ENCODE results near the gene MTHFD1L. TPM values are rescaled to one million over a fixed set of nuclear protein-coding genes. Genes with fewer than 3 reads are reported as not detected.
"Not testable (repeated sequence)": the region's sequence is repeated elsewhere in the genome, so short reads cannot be mapped to it uniquely, and the experiment has no call there.

MTHFD1L gene
- total RNA-seq, 1 donor = 68.7 TPM

DNA sequence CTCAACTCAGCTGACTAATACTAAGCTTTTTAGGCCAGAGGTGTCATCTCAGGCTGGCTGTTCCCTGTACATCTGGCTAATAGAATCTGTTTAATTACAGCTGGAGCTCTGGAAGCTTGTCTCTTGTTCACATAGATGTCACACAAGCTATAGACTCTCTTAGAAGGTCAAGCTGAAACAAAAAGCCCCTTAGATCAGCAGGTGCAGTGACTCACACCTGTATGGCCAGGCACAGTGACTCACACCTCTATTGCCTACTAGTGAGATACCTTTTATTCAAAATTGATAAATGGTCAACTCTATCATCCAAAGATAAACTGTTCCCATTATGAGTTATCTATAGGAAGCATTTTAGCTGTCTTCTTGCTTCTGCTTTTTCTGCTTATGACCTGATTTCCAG is 29.9 kb upstream of the MTHFD1L start:
- no peak for DNase-seq (ENCODE audit: low read depth)
- TF ChIP-seq, protein P1, sequence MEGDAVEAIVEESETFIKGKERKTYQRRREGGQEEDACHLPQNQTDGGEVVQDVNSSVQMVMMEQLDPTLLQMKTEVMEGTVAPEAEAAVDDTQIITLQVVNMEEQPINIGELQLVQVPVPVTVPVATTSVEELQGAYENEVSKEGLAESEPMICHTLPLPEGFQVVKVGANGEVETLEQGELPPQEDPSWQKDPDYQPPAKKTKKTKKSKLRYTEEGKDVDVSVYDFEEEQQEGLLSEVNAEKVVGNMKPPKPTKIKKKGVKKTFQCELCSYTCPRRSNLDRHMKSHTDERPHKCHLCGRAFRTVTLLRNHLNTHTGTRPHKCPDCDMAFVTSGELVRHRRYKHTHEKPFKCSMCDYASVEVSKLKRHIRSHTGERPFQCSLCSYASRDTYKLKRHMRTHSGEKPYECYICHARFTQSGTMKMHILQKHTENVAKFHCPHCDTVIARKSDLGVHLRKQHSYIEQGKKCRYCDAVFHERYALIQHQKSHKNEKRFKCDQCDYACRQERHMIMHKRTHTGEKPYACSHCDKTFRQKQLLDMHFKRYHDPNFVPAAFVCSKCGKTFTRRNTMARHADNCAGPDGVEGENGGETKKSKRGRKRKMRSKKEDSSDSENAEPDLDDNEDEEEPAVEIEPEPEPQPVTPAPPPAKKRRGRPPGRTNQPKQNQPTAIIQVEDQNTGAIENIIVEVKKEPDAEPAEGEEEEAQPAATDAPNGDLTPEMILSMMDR (IDR thresholded peaks at IDR 0.05; ENCODE audit: insufficient read depth, low read length) = no peak
- no peak overlapping the region for H3K4me3 ChIP-seq (ENCODE audit: low read depth, low read length)

DNA sequence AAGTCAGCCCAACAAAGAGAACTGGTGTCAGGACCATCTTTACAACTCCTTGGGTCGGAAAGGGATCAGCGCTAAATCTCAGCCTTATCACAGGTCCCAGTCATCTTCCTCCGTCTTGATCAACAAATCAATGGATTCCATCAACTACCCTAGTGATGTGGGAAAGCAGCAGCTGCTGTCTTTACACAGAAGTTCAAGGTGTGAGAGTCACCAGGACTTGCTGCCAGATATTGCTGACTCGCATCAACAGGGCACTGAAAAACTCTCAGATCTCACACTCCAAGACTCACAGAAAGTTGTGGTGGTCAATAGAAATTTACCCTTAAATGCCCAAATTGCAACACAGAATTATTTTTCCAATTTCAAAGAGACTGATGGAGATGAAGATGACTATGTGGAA is 25.3 kb upstream of the MTHFD1L start:
- no peak for DNase-seq (ENCODE audit: low read depth)
- H3K4me3 ChIP-seq (ENCODE audit: low read depth, low read length) = no peak overlapping the region
- TF ChIP-seq, protein P1 (IDR thresholded peaks at IDR 0.05; ENCODE audit: insufficient read depth, low read length) = no peak

DNA sequence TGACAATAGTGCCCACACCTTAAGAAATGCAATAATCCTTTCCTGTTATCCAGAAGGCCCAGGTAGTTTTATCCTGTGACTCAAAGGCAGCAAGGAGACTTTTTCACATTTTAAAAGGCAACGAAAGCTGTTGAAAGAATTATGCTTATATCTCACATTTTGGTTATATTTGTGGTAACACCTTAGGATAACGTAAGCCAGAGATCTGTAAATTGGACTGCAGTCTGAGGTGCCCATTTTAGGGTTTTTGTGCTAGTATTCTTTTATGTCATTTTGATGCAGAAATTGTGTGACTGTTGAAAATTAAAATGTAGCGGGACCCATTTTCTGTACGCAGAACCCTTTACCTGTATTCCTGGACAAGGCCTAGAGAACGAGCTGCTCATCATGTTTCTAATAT is 24.3 kb upstream of the MTHFD1L start:
- TF ChIP-seq, protein P1 (IDR thresholded peaks at IDR 0.05; ENCODE audit: insufficient read depth, low read length) = no peak
- H3K4me3 ChIP-seq (ENCODE audit: low read depth, low read length) = no peak overlapping the region
- no peak for DNase-seq (ENCODE audit: low read depth)

DNA sequence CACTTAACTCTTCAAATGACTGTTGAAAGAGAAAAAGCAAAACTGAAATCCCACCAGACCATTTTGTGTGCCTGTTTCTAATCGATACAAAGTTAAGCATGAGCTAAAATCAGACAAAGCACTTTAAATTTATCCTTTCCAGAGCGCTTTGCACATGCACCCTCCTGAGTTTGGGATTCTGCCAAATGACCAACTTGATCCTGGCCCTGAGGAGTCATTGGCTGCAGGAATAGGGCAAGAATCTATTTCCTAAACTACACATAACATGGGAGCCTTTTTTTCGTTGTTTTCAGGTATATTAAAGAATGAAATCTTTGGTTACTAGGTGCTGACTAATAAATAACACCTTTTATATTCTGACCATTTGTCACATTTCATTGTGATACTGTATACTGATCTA is 23.8 kb upstream of the MTHFD1L start:
- H3K4me3 ChIP-seq (ENCODE audit: low read depth, low read length) = no peak overlapping the region
- DNase-seq (ENCODE audit: low read depth) = no peak
- TF ChIP-seq, protein P1 (IDR thresholded peaks at IDR 0.05; ENCODE audit: insufficient read depth, low read length) = no peak

GRCh38 chr6:150844371-150844770 is 21.1 kb upstream of the MTHFD1L start:
- no peak overlapping the region for H3K4me3 ChIP-seq (ENCODE audit: low read depth, low read length)
- no peak for DNase-seq (ENCODE audit: low read depth)
- TF ChIP-seq, protein P1 (IDR thresholded peaks at IDR 0.05; ENCODE audit: insufficient read depth, low read length) = no peak

DNA sequence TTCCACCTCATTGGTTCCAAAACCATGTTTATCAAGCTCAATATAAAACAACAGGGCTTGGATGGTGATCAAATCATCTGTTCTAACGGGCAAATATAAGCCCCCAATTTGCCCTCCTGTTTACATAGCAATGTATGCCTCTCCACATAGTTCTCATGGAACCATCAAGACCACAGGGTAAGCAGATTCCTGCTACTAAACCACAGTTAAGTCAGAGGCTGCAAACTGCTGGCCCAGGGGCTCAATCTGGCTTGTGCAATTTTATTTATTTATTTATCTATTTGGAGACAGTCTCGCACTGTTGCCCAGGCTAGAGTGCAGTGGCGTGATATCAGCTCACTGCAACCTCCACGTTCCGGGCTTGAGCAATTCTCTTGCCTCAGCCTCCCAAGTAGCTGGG is 18.9 kb upstream of the MTHFD1L start:
- TF ChIP-seq, protein P1 (IDR thresholded peaks at IDR 0.05; ENCODE audit: insufficient read depth, low read length) = no peak
- no peak for DNase-seq (ENCODE audit: low read depth)
- no peak overlapping the region for H3K4me3 ChIP-seq (ENCODE audit: low read depth, low read length)

GRCh38 chr6:150848400-150848799 is 17.1 kb upstream of the MTHFD1L start:
- DNase-seq (ENCODE audit: low read depth) = no peak
- H3K4me3 ChIP-seq (ENCODE audit: low read depth, low read length) = no peak overlapping the region
- TF ChIP-seq, protein P1 (IDR thresholded peaks at IDR 0.05; ENCODE audit: insufficient read depth, low read length) = no peak

- DNase-seq (ENCODE audit: low read depth); H3K4me3 ChIP-seq (ENCODE audit: low read depth, low read length): not testable (repeated sequence)
Observed at GRCh38 chr6:150854392-150854791, 11.1 kb upstream of the MTHFD1L start.

DNA sequence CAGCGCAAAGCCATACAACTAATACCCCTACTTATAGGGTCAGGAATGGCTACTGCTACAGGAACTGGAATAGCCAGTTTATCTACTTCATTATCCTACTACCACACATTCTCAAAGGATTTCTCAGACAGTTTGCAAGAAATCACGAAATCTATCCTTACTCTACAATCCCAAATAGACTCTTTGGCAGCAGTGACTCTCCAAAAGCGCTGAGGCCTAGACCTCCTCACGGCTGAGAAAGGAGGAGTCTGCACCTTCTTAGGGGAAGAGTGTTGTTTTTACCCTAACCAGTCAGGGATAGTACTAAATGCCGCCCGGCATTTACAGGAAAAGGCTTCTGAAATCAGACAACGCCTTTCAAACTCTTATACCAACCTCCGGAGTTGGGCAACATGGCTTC is 10.3 kb upstream of the MTHFD1L start:
- not testable (repeated sequence) for H3K4me3 ChIP-seq (ENCODE audit: low read depth, low read length); DNase-seq (ENCODE audit: low read depth)

All from fibroblast of the aortic adventitia (primary cell).